Endodermal cell (in vitro differentiated cells): ENCODE measurements around the gene ASCL2. TPM values are rescaled to one million over a fixed set of nuclear protein-coding genes. Genes with fewer than 3 reads are reported as not detected.

Experiments
- DNase-seq: peaks from one replicate; pipeline ENCODE4 v3.0.0-alpha.2; 2017
- H3K27ac ChIP-seq: 2 replicates; pipeline ENCODE4 v1.5.1; 2013; ENCODE audit warnings: mild to moderate bottlenecking, low read depth, low read length, moderate library complexity
- H3K27me3 ChIP-seq: 2 replicates; pipeline ENCODE4 v1.6.1; 2013; ENCODE audit warnings: mild to moderate bottlenecking, low read length, moderate library complexity; ENCODE audit not compliant: insufficient read depth, control insufficient read depth, poor library complexity, severe bottlenecking
- H3K36me3 ChIP-seq: 2 replicates; pipeline ENCODE4 v1.7.0; 2013; ENCODE audit warnings: mild to moderate bottlenecking, low read length, moderate library complexity; ENCODE audit not compliant: control insufficient read depth, insufficient read depth
- H3K4me1 ChIP-seq: one replicate; pipeline ENCODE4 v1.7.0; 2013; ENCODE audit warnings: low read length; ENCODE audit not compliant: control insufficient read depth, insufficient read depth
- H3K4me3 ChIP-seq: 2 replicates; pipeline ENCODE4 v1.5.1; 2013; ENCODE audit warnings: mild to moderate bottlenecking, low read length, moderate library complexity
- H3K9ac ChIP-seq: 2 replicates; pipeline ENCODE4 v1.6.1; 2013; ENCODE audit warnings: mild to moderate bottlenecking, low read length, moderate library complexity; ENCODE audit not compliant: poor library complexity, severe bottlenecking; ENCODE audit errors: extremely low read depth
- H3K9me3 ChIP-seq: 2 replicates; pipeline ENCODE4 v1.6.1; 2013; ENCODE audit warnings: mild to moderate bottlenecking, low read length, moderate library complexity; ENCODE audit not compliant: control insufficient read depth
- H3K27ac Mint-ChIP-seq: 2 replicates; pipeline ENCODE4 v1.8.0; 2020; ENCODE audit warnings: mixed read lengths
- H3K27me3 Mint-ChIP-seq: 2 replicates; pipeline ENCODE4 v1.8.0; 2021; ENCODE audit warnings: mild to moderate bottlenecking, mixed read lengths; ENCODE audit not compliant: insufficient read depth
- H3K36me3 Mint-ChIP-seq: 2 replicates; pipeline ENCODE4 v1.8.0; 2020; ENCODE audit warnings: low read depth, mixed read lengths
- H3K4me1 Mint-ChIP-seq: 2 replicates; pipeline ENCODE4 v1.8.0; 2020; ENCODE audit warnings: mixed read lengths
- H3K4me3 Mint-ChIP-seq: 2 replicates; pipeline ENCODE4 v1.8.0; 2020; ENCODE audit warnings: mild to moderate bottlenecking, moderate library complexity, mixed read lengths
- H3K9me3 Mint-ChIP-seq: 2 replicates; pipeline ENCODE4 v1.8.0; 2020; ENCODE audit warnings: mild to moderate bottlenecking, mixed read lengths
- CTCF ChIP-seq: fragments of 200-600 bp; sonication (generic); conservative IDR thresholded peaks from 2 replicates; pipeline ENCODE4 v1.5.0; 2021; ENCODE audit warnings: antibody characterized with exemption, mild to moderate bottlenecking
- WGBS, 2 experiments: methylation state at CpG; one replicate each; pipeline versions ENCODE4 v1.1.5 to v1.1.7; 2013; ENCODE audit warnings: missing lambda C conversion rate in 2 of 2, mixed read lengths in 1 of 2; ENCODE audit not compliant: insufficient coverage in 1 of 2, insufficient read length in 1 of 2; 5-methylcytosine and 5-hydroxymethylcytosine counted together
- total RNA-seq, 2 donors: library from RNA; stranded (reverse); fragmentation: NEBNext Ultra II Directional in 1 of 2; extraction: Animal tissue kit (Norgen Biotek cat#: 25700) in 1 of 2; gene quantifications; 2 replicates in 1 of 2; 3 replicates in 1 of 2; pipeline ENCODE4 v1.2.1, GENCODE V29; 2021

The ASCL2 gene
- total RNA-seq, 2 donors from 2014 or later, result not detected

GRCh38 chr11:2318123-2318522 is 47.7 kb upstream of the ASCL2 start:
- Histone ChIP-seq H3K9ac (no peak overlapping the region), H3K27me3 (peaks cover 8% of the 10 kb centered on the region), H3K9me3 (peaks cover 4% of the 10 kb centered on the region), H3K4me3 (no peak overlapping the region), H3K36me3 (no peaks in the 10 kb centered on the region), H3K27ac (no peak overlapping the region), H3K4me1 (no peaks in the 10 kb centered on the region)
- Mint-ChIP-seq H3K4me1 (peaks cover 2% of the 10 kb centered on the region), H3K27me3 (peaks cover 26% of the 10 kb centered on the region), H3K9me3 (peaks cover 15% of the 10 kb centered on the region), H3K27ac (no peak overlapping the region), H3K36me3 (no peaks in the 10 kb centered on the region), H3K4me3 (no peak overlapping the region)
- DNase-seq, result no peak
- WGBS, 2 experiments, result 89 to 94% methylated on average over 2 to 4 of the region's 4 CpGs
- TF ChIP-seq CTCF, result no peak

- Mint-ChIP-seq H3K36me3 (no peaks in the 10 kb centered on the region), H3K9me3 (peaks cover 9% of the 10 kb centered on the region), H3K4me3 (no peak overlapping the region), H3K4me1 (peaks cover 2% of the 10 kb centered on the region), H3K27me3 (peaks cover 20% of the 10 kb centered on the region), H3K27ac (no peak overlapping the region)
- Histone ChIP-seq H3K4me3 (no peak overlapping the region), H3K9me3 (no peaks in the 10 kb centered on the region), H3K9ac (no peak overlapping the region), H3K27me3 (peaks cover 8% of the 10 kb centered on the region), H3K36me3 (no peaks in the 10 kb centered on the region), H3K4me1 (no peaks in the 10 kb centered on the region), H3K27ac (no peak overlapping the region)
- no peak for DNase-seq
- WGBS, 2 experiments, result 87 to 90% methylated on average over 10 to 17 of the region's 17 CpGs
- TF ChIP-seq CTCF, result peak; percentile 28
Observed at GRCh38 chr11:2317354-2318050, 47.1 kb upstream of the ASCL2 start.

- H3K27me3 ChIP-seq, result peaks cover 8% of the 10 kb centered on the region
- no peaks in the 10 kb centered on the region for H3K4me1 ChIP-seq
- no peak overlapping the region for H3K9ac ChIP-seq
- Mint-ChIP-seq H3K4me1 (peaks cover 2% of the 10 kb centered on the region), H3K27me3 (peaks cover 16% of the 10 kb centered on the region), H3K36me3 (no peaks in the 10 kb centered on the region), H3K27ac (no peak overlapping the region), H3K9me3 (peaks cover 3% of the 10 kb centered on the region), H3K4me3 (no peak overlapping the region)
- H3K36me3 ChIP-seq, result no peaks in the 10 kb centered on the region
- TF ChIP-seq CTCF, result no peak
- no peak overlapping the region for H3K27ac ChIP-seq
- WGBS, 2 experiments, result 96 to 100% methylated on average over 2 to 3 of the region's 3 CpGs
- H3K9me3 ChIP-seq, result no peaks in the 10 kb centered on the region
- no peak for DNase-seq
- no peak overlapping the region for H3K4me3 ChIP-seq
Observed at GRCh38 chr11:2316963-2317244, 46.5 kb upstream of the ASCL2 start.
